Fibroblast of lung (primary cell): ENCODE measurements around the gene FMN1. TPM values are rescaled to one million over a fixed set of nuclear protein-coding genes. Genes with fewer than 3 reads are reported as not detected.

ENCODE experiments used
- DNase-seq, 2 donors: peaks; one replicate each; pipeline versions ENCODE4 v3.0.0 to v3.0.0-alpha.2; 2010; ENCODE audit warnings: low read depth in 2 of 2
- H2AFZ ChIP-seq: 2 replicates; pipeline ENCODE4 v1.5.1; 2012; ENCODE audit warnings: low read length, control low read depth, inconsistent platforms
- H3K27ac ChIP-seq: 2 replicates; pipeline ENCODE4 v1.5.1; 2011; ENCODE audit warnings: low read length, control low read depth; ENCODE audit not compliant: insufficient read depth
- H3K27me3 ChIP-seq: 2 replicates; pipeline ENCODE4 v1.5.1; 2011; ENCODE audit warnings: mild to moderate bottlenecking, low read length; ENCODE audit not compliant: control insufficient read depth, insufficient read depth
- H3K36me3 ChIP-seq: 2 replicates; pipeline ENCODE4 v1.5.1; 2011; ENCODE audit warnings: low read length; ENCODE audit not compliant: control insufficient read depth, insufficient read depth
- H3K4me1 ChIP-seq: 2 replicates; pipeline ENCODE4 v1.5.1; 2011; ENCODE audit warnings: low read length; ENCODE audit not compliant: control insufficient read depth, insufficient read depth; ENCODE audit errors: extremely low read depth
- H3K4me2 ChIP-seq: 2 replicates; pipeline ENCODE4 v1.5.1; 2011; ENCODE audit warnings: low read length, control low read depth; ENCODE audit not compliant: insufficient read depth; ENCODE audit errors: extremely low read depth
- H3K4me3 ChIP-seq, 4 experiments: fragments of 200-600 bp in 1 of 4; sonication (generic) in 1 of 4; replicated peaks in 1 of 4; 2 replicates each; pipeline ENCODE4 v1.5.1; 2011 to 2016; ENCODE audit warnings: low read length in 4 of 4, low read depth in 3 of 4, mild to moderate bottlenecking in 3 of 4, control low read depth in 2 of 4, inconsistent platforms in 1 of 4, mixed read lengths in 1 of 4; ENCODE audit not compliant: insufficient read depth in 1 of 4; ENCODE audit errors: control extremely low read depth in 1 of 4
- H3K79me2 ChIP-seq: 2 replicates; pipeline ENCODE4 v1.5.1; 2012; ENCODE audit warnings: mild to moderate bottlenecking, low read length, inconsistent platforms; ENCODE audit not compliant: control insufficient read depth, insufficient read depth
- H3K9ac ChIP-seq: 2 replicates; pipeline ENCODE4 v1.5.1; 2011; ENCODE audit warnings: mild to moderate bottlenecking, low read length, control low read depth; ENCODE audit not compliant: insufficient read depth
- H3K9me3 ChIP-seq: 2 replicates; pipeline ENCODE4 v1.5.1; 2012; ENCODE audit warnings: low read depth, low read length; ENCODE audit not compliant: control insufficient read depth, insufficient read depth
- H4K20me1 ChIP-seq: 2 replicates; pipeline ENCODE4 v1.5.1; 2011; ENCODE audit warnings: low read length; ENCODE audit not compliant: control insufficient read depth, insufficient read depth; ENCODE audit errors: extremely low read depth
- CTCF ChIP-seq, 2 donors: IDR thresholded peaks in 1 of 2; conservative IDR thresholded peaks in 1 of 2; 1 replicate in 1 of 2; 2 replicates in 1 of 2; pipeline ENCODE4 v1.5.1; 2011 to 2012; ENCODE audit warnings: low read length in 2 of 2, control low read depth in 1 of 2, inconsistent platforms in 1 of 2, low read depth in 1 of 2, mild to moderate bottlenecking in 1 of 2
- EZH2 ChIP-seq: IDR thresholded peaks from 2 replicates; pipeline ENCODE4 v1.5.1; 2012; ENCODE audit warnings: low read length, control low read depth, mild to moderate bottlenecking; ENCODE audit errors: missing control alignments
- polyA plus RNA-seq, 2 donors: library from polyadenylated mRNA; depleted of rRNA in 1 of 2; stranded (reverse) in 1 of 2; unstranded in 1 of 2; fragments of >200 nt; gene quantifications; 2 replicates each; pipeline ENCODE4 v1.2.1, GENCODE V29; 2011 to 2012; ENCODE audit warnings: missing spikeins in 1 of 2
- total RNA-seq: library from RNA; depleted of rRNA; stranded (reverse); fragments of >200 nt; gene quantifications from 2 replicates; pipeline ENCODE4 v1.2.1, GENCODE V29; 2014

The FMN1 gene
- total and polyA plus RNA-seq, 2 donors (not counting 1 experiment from before 2014, with no cell fraction given), result 7.5 to 43.8 TPM

- Histone ChIP-seq H3K9me3 (no peaks in the 10 kb centered on the region), H3K36me3 (no peaks in the 10 kb centered on the region), H3K9ac (no peak overlapping the region), H2AFZ (no peak overlapping the region), H3K79me2 (no peaks in the 10 kb centered on the region), H3K27ac (no peak overlapping the region), H3K4me3 (no peak overlapping the region), H3K4me2 (no peak overlapping the region), H4K20me1 (no peaks in the 10 kb centered on the region), H3K27me3 (no peaks in the 10 kb centered on the region), H3K4me1 (peaks cover 12% of the 10 kb centered on the region)
- no peak for DNase-seq
- TF ChIP-seq EZH2, result no peak
- TF ChIP-seq CTCF (conservative IDR thresholded peaks at IDR 0.05 in 1 of 2, IDR thresholded peaks at IDR 0.05 in 1 of 2; ENCODE audit: low read depth in 1 of 2, low read length in 2 of 2), result no peak
Measured at GRCh38 chr15:33124811-33125210, 69.7 kb downstream of the FMN1 start.

GRCh38 chr15:33124279-33124678 lies 70.2 kb downstream of the FMN1 start:
- H3K79me2 ChIP-seq, result no peaks in the 10 kb centered on the region
- TF ChIP-seq CTCF (conservative IDR thresholded peaks at IDR 0.05 in 1 of 2, IDR thresholded peaks at IDR 0.05 in 1 of 2; ENCODE audit: low read depth in 1 of 2, low read length in 2 of 2) (no peak), EZH2 (no peak)
- no peak overlapping the region for H3K4me3 ChIP-seq
- peaks cover 12% of the 10 kb centered on the region for H3K4me1 ChIP-seq
- no peak for DNase-seq
- no peaks in the 10 kb centered on the region for H3K36me3 ChIP-seq
- no peaks in the 10 kb centered on the region for H3K27me3 ChIP-seq
- no peak overlapping the region for H3K9ac ChIP-seq
- H3K9me3 ChIP-seq, result no peaks in the 10 kb centered on the region
- no peaks in the 10 kb centered on the region for H4K20me1 ChIP-seq
- no peak overlapping the region for H3K27ac ChIP-seq
- no peak overlapping the region for H2AFZ ChIP-seq
- no peak overlapping the region for H3K4me2 ChIP-seq

GRCh38 chr15:33119865-33120264 lies 74.6 kb downstream of the FMN1 start:
- no peak for DNase-seq
- no peak overlapping the region for H3K9ac ChIP-seq
- H3K36me3 ChIP-seq, result no peaks in the 10 kb centered on the region
- no peaks in the 10 kb centered on the region for H3K79me2 ChIP-seq
- no peaks in the 10 kb centered on the region for H3K27me3 ChIP-seq
- H3K4me2 ChIP-seq, result no peak overlapping the region
- no peak overlapping the region for H2AFZ ChIP-seq
- peaks cover 1% of the 10 kb centered on the region for H3K4me1 ChIP-seq
- H3K27ac ChIP-seq, result no peak overlapping the region
- no peak overlapping the region for H3K4me3 ChIP-seq
- TF ChIP-seq EZH2 (no peak), CTCF (conservative IDR thresholded peaks at IDR 0.05 in 1 of 2, IDR thresholded peaks at IDR 0.05 in 1 of 2; ENCODE audit: low read depth in 1 of 2, low read length in 2 of 2) (no peak)
- no peaks in the 10 kb centered on the region for H4K20me1 ChIP-seq
- no peaks in the 10 kb centered on the region for H3K9me3 ChIP-seq
